ENCODE data around the gene KIAA1755. TPM values are rescaled to one million over a fixed set of nuclear protein-coding genes. Genes with fewer than 3 reads are reported as not detected.

Gene KIAA1755
- total and polyA plus RNA-seq, 2 donors (not counting 1 experiment from before 2014, with no cell fraction given), result not detected

DNA sequence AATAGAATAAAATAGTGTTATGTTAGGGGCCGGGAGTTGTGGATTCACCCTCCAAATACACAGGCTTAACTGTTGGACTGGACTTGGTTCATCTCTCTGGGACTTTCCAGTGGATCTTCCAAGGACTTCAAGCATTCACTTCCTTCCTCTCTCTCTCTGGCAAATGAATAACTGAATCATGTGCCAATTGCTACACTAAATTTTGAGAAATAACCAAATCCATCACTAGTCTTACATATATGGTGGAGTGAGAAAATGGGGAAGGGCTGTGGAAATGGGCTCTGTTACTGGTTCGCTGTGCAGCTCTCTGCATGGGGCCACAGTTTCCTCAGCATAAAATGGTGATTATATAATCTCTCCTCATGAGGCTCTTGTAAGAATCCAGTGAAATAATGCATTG lies 6.8 kb upstream of the KIAA1755 start:
- no peaks in the 10 kb centered on the region for H3K36me3 ChIP-seq (replicated peaks in 1 of 2; ENCODE audit: control extremely low read depth in 1 of 2, control insufficient read depth in 1 of 2, extremely low read depth in 1 of 2, insufficient read depth in 2 of 2, low read length in 1 of 2)
- no peaks in the 10 kb centered on the region for H3K4me1 ChIP-seq (ENCODE audit: control insufficient read depth in 2 of 2, insufficient read depth in 2 of 2, low read length in 2 of 2)
- H4K20me1 ChIP-seq (ENCODE audit: control insufficient read depth, insufficient read depth, low read length, poor library complexity, severe bottlenecking), result no peaks in the 10 kb centered on the region
- peaks cover 0 to 9% (median 5%) of the 10 kb centered on the region in 4 experiments for H3K27me3 ChIP-seq (replicated peaks in 1 of 4; ENCODE audit: control extremely low read depth in 1 of 4, control insufficient read depth in 3 of 4, insufficient read depth in 4 of 4, low read length in 3 of 4)
- H3K9me3 ChIP-seq (ENCODE audit: control extremely low read depth in 1 of 3, control insufficient read depth in 2 of 3, insufficient read depth in 1 of 3, low read length in 2 of 3), result peaks cover 0 to 6% (median 0%) of the 10 kb centered on the region in 3 donors
- Mint-ChIP-seq H3K4me3 (no peak overlapping the region), H3K27ac (no peak overlapping the region), H3K9me3 (ENCODE audit: insufficient read depth) (no peaks in the 10 kb centered on the region), H3K4me1 (no peaks in the 10 kb centered on the region), H3K27me3 (peaks cover 41% of the 10 kb centered on the region)
- ChIA-PET POLR2A (no interaction called here), CTCF (no interaction called here)
- H3K4me3 ChIP-seq (ENCODE audit: control extremely low read depth in 1 of 5, extremely low read depth in 1 of 5, insufficient read depth in 1 of 5, low read depth in 2 of 5, low read length in 4 of 5), result no peak overlapping the region
- no peak overlapping the region for H3K27ac ChIP-seq (ENCODE audit: low read length in 2 of 2)
- H3K4me2 ChIP-seq (replicated peaks; ENCODE audit: low read depth, low read length, poor library complexity, severe bottlenecking), result no peak overlapping the region
- DNase-seq (no peak), ATAC-seq (ENCODE audit: low read depth) (no peak)
- TF ChIP-seq, protein P1, sequence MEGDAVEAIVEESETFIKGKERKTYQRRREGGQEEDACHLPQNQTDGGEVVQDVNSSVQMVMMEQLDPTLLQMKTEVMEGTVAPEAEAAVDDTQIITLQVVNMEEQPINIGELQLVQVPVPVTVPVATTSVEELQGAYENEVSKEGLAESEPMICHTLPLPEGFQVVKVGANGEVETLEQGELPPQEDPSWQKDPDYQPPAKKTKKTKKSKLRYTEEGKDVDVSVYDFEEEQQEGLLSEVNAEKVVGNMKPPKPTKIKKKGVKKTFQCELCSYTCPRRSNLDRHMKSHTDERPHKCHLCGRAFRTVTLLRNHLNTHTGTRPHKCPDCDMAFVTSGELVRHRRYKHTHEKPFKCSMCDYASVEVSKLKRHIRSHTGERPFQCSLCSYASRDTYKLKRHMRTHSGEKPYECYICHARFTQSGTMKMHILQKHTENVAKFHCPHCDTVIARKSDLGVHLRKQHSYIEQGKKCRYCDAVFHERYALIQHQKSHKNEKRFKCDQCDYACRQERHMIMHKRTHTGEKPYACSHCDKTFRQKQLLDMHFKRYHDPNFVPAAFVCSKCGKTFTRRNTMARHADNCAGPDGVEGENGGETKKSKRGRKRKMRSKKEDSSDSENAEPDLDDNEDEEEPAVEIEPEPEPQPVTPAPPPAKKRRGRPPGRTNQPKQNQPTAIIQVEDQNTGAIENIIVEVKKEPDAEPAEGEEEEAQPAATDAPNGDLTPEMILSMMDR (IDR thresholded peaks at IDR 0.05), result no peak
- no peak for TF ChIP-seq EZH2 (IDR thresholded peaks at IDR 0.05; ENCODE audit: borderline replicate concordance, insufficient read depth, low read depth, low read length, poor library complexity, severe bottlenecking)
- no peak overlapping the region for H2AFZ ChIP-seq (ENCODE audit: insufficient read depth, low read depth, low read length, poor library complexity, severe bottlenecking)
- H3K9ac ChIP-seq (ENCODE audit: low read length), result no peak overlapping the region
- 100% methylated on average over 1 of the region's 2 CpGs for WGBS (ENCODE audit: insufficient coverage)
- H3K79me2 ChIP-seq (ENCODE audit: control insufficient read depth, insufficient read depth, low read length), result no peaks in the 10 kb centered on the region
- intact Hi-C loops (cut with micrococcal nuclease), result no loop called here

DNA sequence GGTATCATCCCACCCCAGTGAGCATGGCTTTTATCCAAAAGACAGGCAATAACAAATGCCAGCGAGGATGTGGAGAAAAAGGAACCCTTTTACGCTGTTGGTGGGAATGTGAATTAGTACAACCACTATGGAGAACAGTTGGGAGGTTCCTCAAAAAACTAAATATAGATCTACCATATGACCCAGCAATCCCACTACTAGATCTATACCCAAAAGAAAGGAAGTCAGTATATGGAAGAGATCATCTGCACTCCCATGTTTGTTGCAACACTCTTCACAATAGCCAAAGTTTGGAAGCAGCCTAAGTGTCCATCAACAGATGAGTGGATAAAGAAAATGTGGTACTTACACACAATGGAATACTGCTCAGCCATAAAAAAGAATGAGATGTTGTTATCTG lies 5.9 kb upstream of the KIAA1755 start:
- H3K9me3 Mint-ChIP-seq (ENCODE audit: insufficient read depth), result no peaks in the 10 kb centered on the region
- peaks cover 43% of the 10 kb centered on the region for H3K27me3 Mint-ChIP-seq
- H3K36me3 ChIP-seq (replicated peaks in 1 of 2; ENCODE audit: control extremely low read depth in 1 of 2, control insufficient read depth in 1 of 2, extremely low read depth in 1 of 2, insufficient read depth in 2 of 2, low read length in 1 of 2), result no peaks in the 10 kb centered on the region
- H3K27ac ChIP-seq (ENCODE audit: low read length in 2 of 2), result no peak overlapping the region
- no peak overlapping the region for H3K4me3 ChIP-seq (ENCODE audit: control extremely low read depth in 1 of 5, extremely low read depth in 1 of 5, insufficient read depth in 1 of 5, low read depth in 2 of 5, low read length in 4 of 5)
- intact Hi-C loops (cut with micrococcal nuclease), result no loop called here
- H3K4me1 ChIP-seq (ENCODE audit: control insufficient read depth in 2 of 2, insufficient read depth in 2 of 2, low read length in 2 of 2), result no peaks in the 10 kb centered on the region
- no peak overlapping the region for H3K27ac Mint-ChIP-seq
- ATAC-seq (ENCODE audit: low read depth) (no peak), DNase-seq (no peak)
- H4K20me1 ChIP-seq (ENCODE audit: control insufficient read depth, insufficient read depth, low read length, poor library complexity, severe bottlenecking), result no peaks in the 10 kb centered on the region
- no peak for TF ChIP-seq EZH2 (IDR thresholded peaks at IDR 0.05; ENCODE audit: borderline replicate concordance, insufficient read depth, low read depth, low read length, poor library complexity, severe bottlenecking)
- TF ChIP-seq, protein P1 (IDR thresholded peaks at IDR 0.05), result no peak
- no CpG with 5 or more reads among the region's 2 CpGs for WGBS (ENCODE audit: insufficient coverage)
- ChIA-PET POLR2A (no interaction called here), CTCF (no interaction called here)
- H3K79me2 ChIP-seq (ENCODE audit: control insufficient read depth, insufficient read depth, low read length), result no peaks in the 10 kb centered on the region
- H3K4me2 ChIP-seq (replicated peaks; ENCODE audit: low read depth, low read length, poor library complexity, severe bottlenecking), result no peak overlapping the region
- no peaks in the 10 kb centered on the region for H3K4me1 Mint-ChIP-seq
- no peak overlapping the region for H3K9ac ChIP-seq (ENCODE audit: low read length)
- no peak overlapping the region for H2AFZ ChIP-seq (ENCODE audit: insufficient read depth, low read depth, low read length, poor library complexity, severe bottlenecking)
- peaks cover 0 to 9% (median 6%) of the 10 kb centered on the region in 4 experiments for H3K27me3 ChIP-seq (replicated peaks in 1 of 4; ENCODE audit: control extremely low read depth in 1 of 4, control insufficient read depth in 3 of 4, insufficient read depth in 4 of 4, low read length in 3 of 4)
- peaks cover 0 to 6% (median 0%) of the 10 kb centered on the region in 3 donors for H3K9me3 ChIP-seq (ENCODE audit: control extremely low read depth in 1 of 3, control insufficient read depth in 2 of 3, insufficient read depth in 1 of 3, low read length in 2 of 3)
- no peak overlapping the region for H3K4me3 Mint-ChIP-seq
